ENCODE data around the gene PBRM1.

The PBRM1 gene

GRCh38 chr3:52714335-52715302 lies 28.9 kb upstream of the PBRM1 start:
- no peak for ATAC-seq (replicated peaks)
- DNase-seq = no peak
- Mint-ChIP-seq H3K4me3 (no peak overlapping the region), H3K9me3 (peaks cover 0 to under 1% of the 10 kb centered on the region in 2 donors), H3K27ac (no peak overlapping the region), H3K4me1 (ENCODE audit: low read depth in 2 of 2) (no peaks in the 10 kb centered on the region), H3K27me3 (no peaks in the 10 kb centered on the region), H3K36me3 (ENCODE audit: insufficient read depth) (peaks cover 29% of the 10 kb centered on the region)

DNA sequence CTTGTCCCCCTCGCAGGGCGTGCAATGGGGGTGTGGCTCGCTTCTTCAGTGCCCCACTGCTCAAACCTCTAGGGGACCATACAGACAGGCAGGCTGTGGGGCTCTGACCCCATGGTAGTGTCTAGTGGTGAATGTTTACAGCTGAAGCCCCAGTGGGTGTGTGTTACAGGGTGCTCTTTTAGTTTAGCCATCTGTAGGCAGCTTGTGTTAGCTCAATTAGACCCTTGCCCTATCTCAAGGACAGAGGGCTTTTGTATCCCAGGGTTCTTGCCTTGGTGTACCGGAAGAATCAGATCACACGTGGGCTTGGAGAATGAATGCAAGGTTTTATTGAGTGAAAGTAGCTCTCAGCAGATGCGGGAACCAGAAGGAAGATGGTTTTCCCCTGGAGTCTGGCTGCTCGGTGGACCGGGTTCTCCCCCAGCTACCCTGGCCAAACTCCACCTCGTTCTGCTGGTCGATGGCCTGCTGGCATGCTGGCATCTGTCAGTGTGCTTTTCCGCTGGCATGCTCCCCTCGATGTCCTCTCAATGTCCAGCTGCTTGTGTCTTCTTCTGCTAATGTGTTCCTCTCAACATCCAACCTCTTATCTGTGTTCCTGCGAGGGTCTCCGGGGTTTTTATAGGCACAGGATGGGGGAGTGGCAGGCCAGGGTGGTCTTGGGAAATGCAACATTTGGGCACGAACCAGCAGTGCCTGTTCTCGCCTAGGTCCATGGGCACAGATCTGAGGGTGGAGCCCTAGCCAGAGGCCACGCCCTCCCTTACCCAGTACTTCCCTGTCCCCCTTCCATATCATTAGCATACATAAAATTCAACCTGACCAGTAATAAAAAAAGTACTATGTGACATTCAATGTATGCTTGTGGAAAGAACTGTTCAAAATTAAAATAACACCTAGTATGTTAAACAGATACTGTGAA lies 26.8 kb upstream of the PBRM1 start:
- H3K36me3 Mint-ChIP-seq (ENCODE audit: insufficient read depth) = peaks cover 35% of the 10 kb centered on the region
- H3K27me3 Mint-ChIP-seq = no peaks in the 10 kb centered on the region
- H3K9me3 Mint-ChIP-seq = no peaks in the 10 kb centered on the region
- H3K27ac Mint-ChIP-seq = no peak overlapping the region
- H3K4me1 Mint-ChIP-seq (ENCODE audit: low read depth in 2 of 2) = peaks cover 2% of the 10 kb centered on the region in 2 donors
- no peak overlapping the region for H3K4me3 Mint-ChIP-seq
- DNase-seq = no peak
- ATAC-seq (replicated peaks) = no peak

- Mint-ChIP-seq H3K4me3 (no peak overlapping the region), H3K27me3 (no peaks in the 10 kb centered on the region), H3K4me1 (ENCODE audit: low read depth in 2 of 2) (peaks cover 6 to 10% of the 10 kb centered on the region in 2 donors), H3K27ac (peak overlapping the region in 1 of 2 donors; percentile 82), H3K36me3 (ENCODE audit: insufficient read depth) (peaks cover 38% of the 10 kb centered on the region), H3K9me3 (no peaks in the 10 kb centered on the region)
- DNase-seq (no peak), ATAC-seq (replicated peaks) (no peak)
Measured at GRCh38 chr3:52710512-52710911, 24.8 kb upstream of the PBRM1 start.

GRCh38 chr3:52707585-52707984 lies 21.9 kb upstream of the PBRM1 start:
- ATAC-seq (replicated peaks) (no peak), DNase-seq (no peak)
- Mint-ChIP-seq H3K4me3 (peak overlapping the region; percentile 62 to 93), H3K9me3 (no peaks in the 10 kb centered on the region), H3K27me3 (no peaks in the 10 kb centered on the region), H3K4me1 (ENCODE audit: low read depth in 2 of 2) (peaks cover 20 to 22% of the 10 kb centered on the region in 2 donors), H3K36me3 (ENCODE audit: insufficient read depth) (peaks cover 53% of the 10 kb centered on the region), H3K27ac (peak overlapping the region; percentile 96 to 97)

- Mint-ChIP-seq H3K4me3 (peak within 1 kb of the TSS; percentile 93 to 95), H3K27me3 (no peaks in the 10 kb centered on the region), H3K27ac (peak within 1 kb of the TSS; percentile 96 to 97), H3K4me1 (ENCODE audit: low read depth in 2 of 2) (peaks cover 20 to 22% of the 10 kb centered on the region in 2 donors), H3K36me3 (ENCODE audit: insufficient read depth) (peaks cover 53% of the 10 kb centered on the region), H3K9me3 (no peaks in the 10 kb centered on the region)
- peak; percentile 88 for ATAC-seq (replicated peaks)
- DNase-seq = peak; percentile 85 to 89 (median 85)
Measured at GRCh38 chr3:52705688-52706686, 20.3 kb upstream of the PBRM1 start, which contains the start of the genes GLT8D1 and SPCS1. Gene GLT8D1, minus strand, starts transcription at chr3:52705791. Its CDS starts 5,331 bp downstream, at chr3:52700460. Gene SPCS1, plus strand, starts transcription at chr3:52706106. Its CDS starts 141 bp downstream, at chr3:52706247.

GRCh38 chr3:52705438-52705687 lies 19.6 kb upstream of the PBRM1 start:
- H3K4me3 Mint-ChIP-seq = peak overlapping the region; percentile 93 to 95
- ATAC-seq (replicated peaks) (no peak), DNase-seq (no peak)
- peaks cover 47% of the 10 kb centered on the region for H3K36me3 Mint-ChIP-seq (ENCODE audit: insufficient read depth)
- H3K27ac Mint-ChIP-seq = peak overlapping the region; percentile 96 to 97
- peaks cover 20 to 22% of the 10 kb centered on the region in 2 donors for H3K4me1 Mint-ChIP-seq (ENCODE audit: low read depth in 2 of 2)
- H3K27me3 Mint-ChIP-seq = no peaks in the 10 kb centered on the region
- no peaks in the 10 kb centered on the region for H3K9me3 Mint-ChIP-seq

GRCh38 chr3:52704611-52705437 lies 19.1 kb upstream of the PBRM1 start:
- ATAC-seq (replicated peaks) (no peak), DNase-seq (no peak)
- Mint-ChIP-seq H3K27me3 (no peaks in the 10 kb centered on the region), H3K36me3 (ENCODE audit: insufficient read depth) (peaks cover 42% of the 10 kb centered on the region), H3K27ac (peak overlapping the region; percentile 96 to 97), H3K4me3 (peak overlapping the region; percentile 93 to 95), H3K9me3 (no peaks in the 10 kb centered on the region), H3K4me1 (ENCODE audit: low read depth in 2 of 2) (peaks cover 20 to 22% of the 10 kb centered on the region in 2 donors)

DNA sequence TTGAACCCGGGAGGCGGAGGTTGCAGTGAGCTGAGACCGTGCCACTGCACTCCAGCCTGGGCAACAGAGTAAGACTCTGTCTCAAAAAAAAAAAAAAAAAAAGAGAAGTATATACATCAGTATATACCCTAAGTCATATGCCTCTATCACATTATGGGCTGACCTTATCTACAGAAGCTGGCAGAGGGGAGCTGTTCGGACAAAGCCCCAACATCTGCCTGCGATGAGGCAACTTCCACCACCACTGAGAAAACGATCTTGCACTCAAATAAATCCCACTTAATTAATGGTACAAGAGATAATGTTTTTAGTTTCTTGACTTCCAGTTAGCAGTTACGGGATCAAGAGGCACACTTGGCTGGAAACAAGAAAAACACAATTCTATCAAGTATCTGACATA lies 17.6 kb upstream of the PBRM1 start:
- Mint-ChIP-seq H3K4me3 (no peak overlapping the region), H3K36me3 (ENCODE audit: insufficient read depth) (peaks cover 30% of the 10 kb centered on the region), H3K4me1 (ENCODE audit: low read depth in 2 of 2) (peaks cover 20 to 22% of the 10 kb centered on the region in 2 donors), H3K27me3 (no peaks in the 10 kb centered on the region), H3K9me3 (no peaks in the 10 kb centered on the region), H3K27ac (peak overlapping the region in 1 of 2 donors; percentile 96)
- DNase-seq (no peak), ATAC-seq (replicated peaks) (no peak)

GRCh38 chr3:52697632-52697965 lies 11.9 kb upstream of the PBRM1 start:
- H3K27me3 Mint-ChIP-seq = no peaks in the 10 kb centered on the region
- peaks cover 6 to 13% of the 10 kb centered on the region in 2 donors for H3K4me1 Mint-ChIP-seq (ENCODE audit: low read depth in 2 of 2)
- DNase-seq (no peak), ATAC-seq (replicated peaks) (no peak)
- no peak overlapping the region for H3K4me3 Mint-ChIP-seq
- peaks cover 46% of the 10 kb centered on the region for H3K36me3 Mint-ChIP-seq (ENCODE audit: insufficient read depth)
- H3K9me3 Mint-ChIP-seq = no peaks in the 10 kb centered on the region
- H3K27ac Mint-ChIP-seq = no peak overlapping the region

- Mint-ChIP-seq H3K9me3 (no peaks in the 10 kb centered on the region), H3K27ac (no peak overlapping the region), H3K4me3 (no peak overlapping the region), H3K4me1 (ENCODE audit: low read depth in 2 of 2) (peaks cover 6 to 13% of the 10 kb centered on the region in 2 donors), H3K36me3 (ENCODE audit: insufficient read depth) (peaks cover 52% of the 10 kb centered on the region), H3K27me3 (no peaks in the 10 kb centered on the region)
- ATAC-seq (replicated peaks) (peak; percentile 56), DNase-seq (no peak)
Measured at GRCh38 chr3:52696830-52697631, 11.3 kb upstream of the PBRM1 start.

GRCh38 chr3:52695798-52696671 lies 10.3 kb upstream of the PBRM1 start:
- peaks cover 6 to 13% of the 10 kb centered on the region in 2 donors for H3K4me1 Mint-ChIP-seq (ENCODE audit: low read depth in 2 of 2)
- ATAC-seq (replicated peaks) (no peak), DNase-seq (no peak)
- no peak overlapping the region for H3K27ac Mint-ChIP-seq
- H3K9me3 Mint-ChIP-seq = no peaks in the 10 kb centered on the region
- H3K27me3 Mint-ChIP-seq = no peaks in the 10 kb centered on the region
- H3K4me3 Mint-ChIP-seq = no peak overlapping the region
- peaks cover 62% of the 10 kb centered on the region for H3K36me3 Mint-ChIP-seq (ENCODE audit: insufficient read depth)

Measured in effector memory CD8-positive, alpha-beta T cell (primary cell).